GM12878 (cell line): Measurements from ENCODE around the gene LVRN.

Experiments used
- EP300 ChIP-seq, 2 experiments: fragments of 150-350 bp in 1 of 2; IDR thresholded peaks; 2 replicates each; pipeline ENCODE4 v1.6.1; 2011 to 2012; ENCODE audit warnings: low read depth in 2 of 2, low read length in 2 of 2, borderline replicate concordance in 1 of 2, improper control_type of control experiment in 1 of 2, inconsistent platforms in 1 of 2; ENCODE audit not compliant: control insufficient read depth in 1 of 2
- FOS ChIP-seq: IDR thresholded peaks from 3 replicates; pipeline ENCODE4 v1.6.1; 2011; ENCODE audit warnings: borderline replicate concordance; ENCODE audit not compliant: insufficient read length; ENCODE audit errors: extremely low read depth
- KDM1A ChIP-seq: fragments of 200-600 bp; sonication (generic); IDR thresholded peaks from 2 replicates; pipeline ENCODE4 v1.6.1; 2016; ENCODE audit warnings: borderline replicate concordance
- NR2C1 ChIP-seq: fragments of 450-650 bp; IDR thresholded peaks from 2 replicates; pipeline ENCODE4 v1.6.1; 2017; ENCODE audit warnings: antibody characterized with exemption, mild to moderate bottlenecking, moderate library complexity
- RELA ChIP-seq: fragments of 450-650 bp; IDR thresholded peaks from 2 replicates; pipeline ENCODE4 v1.8.0; 2014; ENCODE audit warnings: borderline replicate concordance; ENCODE audit not compliant: partially characterized antibody
- TF ChIP-seq, protein P1 (sequence below): fragments of 450-650 bp; IDR thresholded peaks from 2 replicates; pipeline ENCODE4 v1.6.1; 2017; ENCODE audit warnings: mild to moderate bottlenecking
- TF ChIP-seq, protein P2 (sequence below), 3 experiments: IDR thresholded peaks in 2 of 3; conservative IDR thresholded peaks in 1 of 3; 2 replicates each; pipeline ENCODE4 v1.5.1; 2011; ENCODE audit warnings: low read depth in 3 of 3, low read length in 3 of 3, mild to moderate bottlenecking in 3 of 3, control low read depth in 2 of 3, moderate library complexity in 2 of 3, inconsistent platforms in 1 of 3, mixed read lengths in 1 of 3; ENCODE audit not compliant: control insufficient read depth in 2 of 3, insufficient read depth in 1 of 3; ENCODE audit errors: extremely low read depth in 1 of 3

DNA sequence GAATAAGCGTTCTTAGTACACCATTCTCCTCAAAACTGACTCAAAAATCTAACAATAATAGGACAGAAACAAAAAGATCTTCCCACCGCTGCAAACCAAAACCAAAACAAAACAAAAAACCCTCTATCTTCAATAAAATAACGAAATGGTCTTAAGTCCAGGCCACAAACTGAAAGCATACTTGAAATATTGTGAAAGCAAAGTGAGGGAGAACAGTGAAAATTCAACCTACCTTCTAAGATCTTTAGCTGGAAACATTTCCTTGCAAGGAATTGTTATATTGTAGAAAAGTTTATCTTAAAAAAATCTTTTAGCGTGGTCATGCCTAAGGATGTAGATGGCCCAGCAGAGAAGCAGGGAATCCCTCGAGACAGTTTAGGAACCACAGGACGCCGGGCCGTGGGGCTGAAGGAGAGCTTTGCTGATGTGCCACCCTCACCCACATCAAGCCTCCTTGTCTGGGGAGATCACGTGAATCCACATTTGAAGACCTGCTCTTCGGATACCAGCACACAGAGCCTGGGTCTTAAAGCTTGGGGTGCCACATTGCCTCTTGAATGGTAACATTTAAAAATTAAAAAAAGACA lies 27.8 kb upstream of the LVRN start:
- TF ChIP-seq, protein P1, sequence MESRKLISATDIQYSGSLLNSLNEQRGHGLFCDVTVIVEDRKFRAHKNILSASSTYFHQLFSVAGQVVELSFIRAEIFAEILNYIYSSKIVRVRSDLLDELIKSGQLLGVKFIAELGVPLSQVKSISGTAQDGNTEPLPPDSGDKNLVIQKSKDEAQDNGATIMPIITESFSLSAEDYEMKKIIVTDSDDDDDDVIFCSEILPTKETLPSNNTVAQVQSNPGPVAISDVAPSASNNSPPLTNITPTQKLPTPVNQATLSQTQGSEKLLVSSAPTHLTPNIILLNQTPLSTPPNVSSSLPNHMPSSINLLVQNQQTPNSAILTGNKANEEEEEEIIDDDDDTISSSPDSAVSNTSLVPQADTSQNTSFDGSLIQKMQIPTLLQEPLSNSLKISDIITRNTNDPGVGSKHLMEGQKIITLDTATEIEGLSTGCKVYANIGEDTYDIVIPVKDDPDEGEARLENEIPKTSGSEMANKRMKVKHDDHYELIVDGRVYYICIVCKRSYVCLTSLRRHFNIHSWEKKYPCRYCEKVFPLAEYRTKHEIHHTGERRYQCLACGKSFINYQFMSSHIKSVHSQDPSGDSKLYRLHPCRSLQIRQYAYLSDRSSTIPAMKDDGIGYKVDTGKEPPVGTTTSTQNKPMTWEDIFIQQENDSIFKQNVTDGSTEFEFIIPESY, result no peak
- no peak for TF ChIP-seq RELA
- TF ChIP-seq, protein P2, sequence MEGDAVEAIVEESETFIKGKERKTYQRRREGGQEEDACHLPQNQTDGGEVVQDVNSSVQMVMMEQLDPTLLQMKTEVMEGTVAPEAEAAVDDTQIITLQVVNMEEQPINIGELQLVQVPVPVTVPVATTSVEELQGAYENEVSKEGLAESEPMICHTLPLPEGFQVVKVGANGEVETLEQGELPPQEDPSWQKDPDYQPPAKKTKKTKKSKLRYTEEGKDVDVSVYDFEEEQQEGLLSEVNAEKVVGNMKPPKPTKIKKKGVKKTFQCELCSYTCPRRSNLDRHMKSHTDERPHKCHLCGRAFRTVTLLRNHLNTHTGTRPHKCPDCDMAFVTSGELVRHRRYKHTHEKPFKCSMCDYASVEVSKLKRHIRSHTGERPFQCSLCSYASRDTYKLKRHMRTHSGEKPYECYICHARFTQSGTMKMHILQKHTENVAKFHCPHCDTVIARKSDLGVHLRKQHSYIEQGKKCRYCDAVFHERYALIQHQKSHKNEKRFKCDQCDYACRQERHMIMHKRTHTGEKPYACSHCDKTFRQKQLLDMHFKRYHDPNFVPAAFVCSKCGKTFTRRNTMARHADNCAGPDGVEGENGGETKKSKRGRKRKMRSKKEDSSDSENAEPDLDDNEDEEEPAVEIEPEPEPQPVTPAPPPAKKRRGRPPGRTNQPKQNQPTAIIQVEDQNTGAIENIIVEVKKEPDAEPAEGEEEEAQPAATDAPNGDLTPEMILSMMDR (IDR thresholded peaks at IDR 0.05 in 2 of 3, conservative IDR thresholded peaks at IDR 0.05 in 1 of 3; ENCODE audit: control insufficient read depth in 2 of 3, extremely low read depth in 1 of 3, insufficient read depth in 1 of 3, low read depth in 3 of 3, low read length in 3 of 3), result no peak
- no peak for TF ChIP-seq NR2C1
- no peak for TF ChIP-seq EP300 (IDR thresholded peaks at IDR 0.05; ENCODE audit: borderline replicate concordance in 1 of 2, control insufficient read depth in 1 of 2, low read depth in 2 of 2, low read length in 2 of 2)
- TF ChIP-seq KDM1A, result no peak
- TF ChIP-seq FOS, result no peak
